ENCODE results near the gene NIFK.
"Not testable (repeated sequence)": the region's sequence is repeated elsewhere in the genome, so short reads cannot be mapped to it uniquely, and the experiment has no call there.

Gene NIFK

DNA sequence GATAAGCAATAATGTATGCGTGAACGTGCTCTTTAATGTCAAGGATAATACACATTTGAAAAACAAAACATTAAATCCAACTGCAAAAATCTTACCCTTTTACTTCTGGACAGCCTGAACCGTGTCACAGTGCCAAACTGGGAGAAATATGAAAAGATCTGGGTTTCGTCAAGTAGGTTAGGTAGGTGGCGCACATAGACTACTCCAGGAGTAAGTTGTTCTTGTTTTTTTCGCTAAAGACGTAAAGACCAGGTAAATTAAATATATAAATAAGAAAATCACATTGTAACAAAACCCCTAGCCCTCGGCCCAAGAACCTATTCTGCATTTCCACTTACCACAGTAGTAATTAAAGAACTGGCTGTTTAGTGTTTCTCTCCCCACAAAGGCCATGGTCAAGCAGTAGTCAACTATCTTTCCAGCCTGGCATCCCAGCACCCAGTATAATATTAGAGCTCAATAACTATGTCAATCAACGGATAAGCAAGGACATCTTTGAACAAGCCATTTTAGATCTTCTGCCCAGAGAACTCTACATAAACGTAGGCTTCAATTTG is 1.1 kb downstream of the NIFK start:
- in situ Hi-C loops (cut with MboI; ENCODE audit: low sequenced_read_pairs, unreplicated experiment), result no loop called here
- TF ChIP-seq, protein P1, sequence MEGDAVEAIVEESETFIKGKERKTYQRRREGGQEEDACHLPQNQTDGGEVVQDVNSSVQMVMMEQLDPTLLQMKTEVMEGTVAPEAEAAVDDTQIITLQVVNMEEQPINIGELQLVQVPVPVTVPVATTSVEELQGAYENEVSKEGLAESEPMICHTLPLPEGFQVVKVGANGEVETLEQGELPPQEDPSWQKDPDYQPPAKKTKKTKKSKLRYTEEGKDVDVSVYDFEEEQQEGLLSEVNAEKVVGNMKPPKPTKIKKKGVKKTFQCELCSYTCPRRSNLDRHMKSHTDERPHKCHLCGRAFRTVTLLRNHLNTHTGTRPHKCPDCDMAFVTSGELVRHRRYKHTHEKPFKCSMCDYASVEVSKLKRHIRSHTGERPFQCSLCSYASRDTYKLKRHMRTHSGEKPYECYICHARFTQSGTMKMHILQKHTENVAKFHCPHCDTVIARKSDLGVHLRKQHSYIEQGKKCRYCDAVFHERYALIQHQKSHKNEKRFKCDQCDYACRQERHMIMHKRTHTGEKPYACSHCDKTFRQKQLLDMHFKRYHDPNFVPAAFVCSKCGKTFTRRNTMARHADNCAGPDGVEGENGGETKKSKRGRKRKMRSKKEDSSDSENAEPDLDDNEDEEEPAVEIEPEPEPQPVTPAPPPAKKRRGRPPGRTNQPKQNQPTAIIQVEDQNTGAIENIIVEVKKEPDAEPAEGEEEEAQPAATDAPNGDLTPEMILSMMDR (IDR thresholded peaks at IDR 0.05; ENCODE audit: borderline replicate concordance, control extremely low read depth, extremely low read depth, insufficient read depth, missing control alignments), result no peak
- no peak for DNase-seq (ENCODE audit: low spot score)

DNA sequence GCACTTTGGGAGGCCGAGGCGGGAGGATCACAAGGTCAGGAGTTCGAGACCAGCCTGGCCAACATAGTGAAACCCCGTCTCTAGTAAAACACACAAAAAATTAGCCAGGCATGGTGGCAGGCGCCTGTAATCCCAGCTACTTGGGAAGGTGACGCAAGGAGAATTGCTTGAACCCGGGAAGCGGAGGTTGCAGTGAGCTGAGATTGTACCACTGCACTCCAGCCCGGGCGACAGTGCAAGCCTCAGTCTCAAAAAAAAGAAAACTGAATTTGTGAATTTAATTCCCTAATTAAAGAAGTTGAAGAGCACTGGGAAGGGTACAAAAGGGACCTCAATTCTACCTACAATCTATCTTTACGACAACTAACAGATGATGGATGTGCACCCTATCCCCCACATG is 2.1 kb downstream of the NIFK start:
- in situ Hi-C loops (cut with MboI; ENCODE audit: low sequenced_read_pairs, unreplicated experiment), result not testable (repeated sequence)

DNA sequence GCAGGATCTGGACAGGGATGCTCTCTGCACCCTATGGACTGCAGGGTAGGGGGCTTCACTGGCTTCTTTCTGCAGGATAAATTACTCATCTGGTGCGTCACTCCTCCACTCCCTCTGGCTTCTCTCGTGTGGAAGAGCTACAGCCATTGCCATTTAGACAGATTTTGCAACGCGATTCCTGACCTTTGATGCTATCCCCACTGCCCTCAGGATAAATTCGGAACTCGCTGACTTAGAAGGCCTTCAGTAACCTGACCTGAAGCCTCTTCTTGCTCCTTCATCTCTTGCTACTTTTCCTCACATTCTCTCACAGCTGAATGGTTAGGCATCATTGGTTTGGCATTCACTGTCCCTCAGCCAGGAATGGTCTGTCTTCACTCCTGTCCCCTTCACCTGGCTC is 5.3 kb downstream of the NIFK start:
- in situ Hi-C loops (cut with MboI; ENCODE audit: low sequenced_read_pairs, unreplicated experiment), result no loop called here
- DNase-seq (ENCODE audit: low spot score), result no peak
- TF ChIP-seq, protein P1 (IDR thresholded peaks at IDR 0.05; ENCODE audit: borderline replicate concordance, control extremely low read depth, extremely low read depth, insufficient read depth, missing control alignments), result no peak

More for the DNA sequence above, 2.1 kb downstream of the NIFK start:
- DNase-seq (ENCODE audit: low spot score), result not testable (repeated sequence)

GRCh38 chr2:121727950-121728349 is 8.7 kb downstream of the NIFK start:
- in situ Hi-C loops (cut with MboI; ENCODE audit: low sequenced_read_pairs, unreplicated experiment), result loop anchor here (10.0 kb wide), 2 partner anchors 193 to 343 kb away; partner anchors contain the start of gene RNU4ATAC
- no peak for DNase-seq (ENCODE audit: low spot score)
- TF ChIP-seq, protein P1 (IDR thresholded peaks at IDR 0.05; ENCODE audit: borderline replicate concordance, control extremely low read depth, extremely low read depth, insufficient read depth, missing control alignments), result no peak

DNA sequence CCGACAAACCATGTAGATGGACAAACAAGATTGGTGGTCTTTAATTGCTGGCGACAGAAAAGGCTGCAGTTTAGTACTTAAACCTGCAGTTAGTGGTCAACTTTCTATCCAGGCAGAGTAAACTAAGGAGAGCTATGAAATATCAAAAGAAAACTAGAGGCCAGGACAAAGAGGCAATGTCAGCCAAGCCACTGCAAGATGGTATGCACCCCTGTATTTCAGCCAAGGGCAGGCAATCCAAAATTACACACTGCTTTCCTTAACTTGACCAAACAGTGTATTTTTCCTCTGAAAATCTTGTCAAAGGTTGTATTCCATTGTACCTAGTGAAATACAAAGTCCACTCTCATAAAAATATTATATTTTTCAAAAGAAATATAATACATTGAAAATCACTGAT is 9.3 kb downstream of the NIFK start:
- TF ChIP-seq, protein P1 (IDR thresholded peaks at IDR 0.05; ENCODE audit: borderline replicate concordance, control extremely low read depth, extremely low read depth, insufficient read depth, missing control alignments), result no peak
- no peak for DNase-seq (ENCODE audit: low spot score)
- in situ Hi-C loops (cut with MboI; ENCODE audit: low sequenced_read_pairs, unreplicated experiment), result loop anchor here (10.0 kb wide), 2 partner anchors 193 to 343 kb away; partner anchors contain the start of gene RNU4ATAC

DNA sequence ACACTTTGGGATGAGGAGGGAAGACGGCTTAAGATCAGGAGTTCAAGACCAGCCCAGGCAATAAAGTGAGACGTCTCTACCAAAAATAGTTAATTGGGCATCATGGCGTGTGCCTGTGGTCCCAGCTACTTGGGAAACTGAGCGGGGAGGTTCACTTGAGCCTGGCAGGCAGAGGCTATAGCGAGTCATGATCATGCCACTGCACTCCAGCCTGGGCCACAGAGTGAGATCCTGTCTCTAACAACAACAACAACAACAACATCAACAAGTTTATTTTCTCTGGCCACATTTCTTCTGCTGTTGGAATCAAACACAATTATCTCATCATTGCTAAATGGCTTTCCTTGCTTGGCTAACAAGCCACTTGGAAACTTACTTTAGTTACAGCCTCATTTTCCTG is 13.4 kb downstream of the NIFK start:
- no peak for DNase-seq (ENCODE audit: low spot score)
- in situ Hi-C loops (cut with MboI; ENCODE audit: low sequenced_read_pairs, unreplicated experiment), result loop anchor here (10.0 kb wide), 2 partner anchors 189 to 339 kb away; partner anchors contain the start of gene RNU4ATAC
- TF ChIP-seq, protein P1 (IDR thresholded peaks at IDR 0.05; ENCODE audit: borderline replicate concordance, control extremely low read depth, extremely low read depth, insufficient read depth, missing control alignments), result no peak

- DNase-seq (ENCODE audit: low spot score), result no peak
- TF ChIP-seq, protein P1 (IDR thresholded peaks at IDR 0.05; ENCODE audit: borderline replicate concordance, control extremely low read depth, extremely low read depth, insufficient read depth, missing control alignments), result no peak
- in situ Hi-C loops (cut with MboI; ENCODE audit: low sequenced_read_pairs, unreplicated experiment), result loop anchor here (10.0 kb wide), 2 partner anchors 188 to 338 kb away; partner anchors contain the start of gene RNU4ATAC
These were observed 14.2 kb downstream of the NIFK start for GRCh38 chr2:121722479-121722878.
